Breast epithelium (tissue), 3 donors: Measurements from ENCODE around the gene DEFB110.

Source experiments
- CTCF ChIP-seq, 3 donors: fragments of 450-650 bp; IDR thresholded peaks; one replicate each; pipeline ENCODE4 v1.5.1; 2016 to 2017; ENCODE audit warnings: antibody characterized with exemption in 3 of 3, mild to moderate bottlenecking in 3 of 3, moderate library complexity in 3 of 3
- POLR2A ChIP-seq: fragments of 450-650 bp; IDR thresholded peaks from one replicate; pipeline ENCODE4 v1.6.1; 2016; ENCODE audit warnings: antibody characterized with exemption, mild to moderate bottlenecking, moderate library complexity

DNA sequence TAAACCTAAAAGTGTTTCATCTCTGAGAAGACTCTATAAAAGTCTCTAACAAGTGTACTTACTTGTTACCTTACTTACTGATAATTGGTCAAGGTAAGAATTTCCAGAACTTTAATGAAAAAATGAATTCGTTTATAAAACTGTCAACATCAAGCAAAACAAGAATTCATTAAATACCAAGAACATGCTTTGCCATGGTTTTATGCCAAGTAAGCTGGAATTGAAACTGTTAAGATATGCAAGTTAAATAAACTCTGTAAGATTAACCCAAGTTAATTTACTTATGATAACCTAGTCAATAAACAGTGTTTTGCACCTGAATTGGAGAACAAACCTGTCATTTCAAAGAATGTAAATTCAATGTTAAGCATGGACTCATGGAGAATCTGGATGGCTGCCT is 35.2 kb downstream of the DEFB110 start:
- TF ChIP-seq CTCF (IDR thresholded peaks at IDR 0.05) (no peak), POLR2A (no peak)
